HG03139 (cell line): ENCODE data around the gene G6PC3.
"Not testable (repeated sequence)": the region's sequence is repeated elsewhere in the genome, so short reads cannot be mapped to it uniquely, and the experiment has no call there.

Source experiments
- ATAC-seq: cut with Tn5 transposase; IDR thresholded peaks from one replicate; pipeline ENCODE4 v1.9.1; 2021; ENCODE audit not compliant: unreplicated experiment

G6PC3 gene

GRCh38 chr17:44082256-44082927, 11.9 kb downstream of the G6PC3 start:
- no peak for ATAC-seq

GRCh38 chr17:44083250-44083849, 12.8 kb downstream of the G6PC3 start:
- no peak for ATAC-seq

GRCh38 chr17:44084131-44084538, 13.6 kb downstream of the G6PC3 start:
- ATAC-seq, result no peak

GRCh38 chr17:44084921-44085320, 14.4 kb downstream of the G6PC3 start:
- no peak for ATAC-seq

- no peak for ATAC-seq
These were observed 15.4 kb downstream of the G6PC3 start for GRCh38 chr17:44085908-44086307.

GRCh38 chr17:44086364-44087311, 16.1 kb downstream of the G6PC3 start:
- no peak for ATAC-seq

- ATAC-seq, result no peak
These were observed 16.8 kb downstream of the G6PC3 start for GRCh38 chr17:44087319-44087718.

- no peak for ATAC-seq
These were observed 17.7 kb downstream of the G6PC3 start for GRCh38 chr17:44088254-44088653.

GRCh38 chr17:44091200-44091997, 20.9 kb downstream of the G6PC3 start:
- ATAC-seq, result no peak

- no peak for ATAC-seq
These were observed 21.5 kb downstream of the G6PC3 start for GRCh38 chr17:44092051-44092450.

- no peak for ATAC-seq
These were observed 22.8 kb downstream of the G6PC3 start for GRCh38 chr17:44093231-44093900.

GRCh38 chr17:44094701-44095387, 24.3 kb downstream of the G6PC3 start:
- ATAC-seq, result no peak

- no peak for ATAC-seq
These were observed 24.8 kb downstream of the G6PC3 start for GRCh38 chr17:44095388-44095646.

GRCh38 chr17:44095647-44096496, 25.3 kb downstream of the G6PC3 start:
- ATAC-seq, result no peak

GRCh38 chr17:44097110-44097958, 26.8 kb downstream of the G6PC3 start:
- ATAC-seq, result no peak

- not testable (repeated sequence) for ATAC-seq
These were observed 31.3 kb downstream of the G6PC3 start for GRCh38 chr17:44101858-44102257.

- no peak for ATAC-seq
These were observed 32.5 kb downstream of the G6PC3 start for GRCh38 chr17:44102849-44103622.
